Measurements from ENCODE around the gene ARL6IP5. TPM values are rescaled to one million over a fixed set of nuclear protein-coding genes. Genes with fewer than 3 reads are reported as not detected.

Gene ARL6IP5
- total and polyA plus RNA-seq, 2 of the 13 experiments (the other 11 are each of a cell fraction or from before 2014, with no cell fraction given) = 23.7 to 29.6 TPM

DNA sequence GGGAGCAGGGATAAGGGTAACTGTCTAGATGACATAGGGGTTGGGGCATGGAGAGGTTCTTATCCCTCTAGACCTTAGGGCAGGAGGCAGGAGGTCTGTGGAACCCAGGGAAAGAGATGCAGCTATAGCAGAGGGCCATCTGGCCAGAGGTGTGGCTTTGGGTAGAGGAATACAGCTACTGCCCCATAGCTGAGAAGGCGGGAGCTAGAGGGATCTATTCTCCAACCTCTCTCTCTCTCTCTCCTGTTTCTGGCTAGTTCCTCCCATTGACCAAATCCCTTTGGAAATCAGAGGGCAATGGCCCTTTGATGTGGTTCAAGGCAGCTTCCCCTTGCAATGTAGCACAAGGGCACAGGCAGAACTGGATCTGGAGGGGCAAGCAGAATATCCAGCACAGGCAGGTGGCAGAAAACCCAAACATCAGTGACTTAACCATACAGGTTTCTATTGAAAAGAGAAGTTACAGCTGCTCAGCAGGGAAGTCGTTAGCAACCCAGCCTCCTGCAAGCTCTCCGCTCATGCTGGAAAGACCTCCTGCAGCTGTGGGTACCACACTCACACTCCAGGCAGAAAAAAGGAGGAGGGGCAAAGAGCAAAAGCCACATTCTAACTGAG is 60.0 kb downstream of the ARL6IP5 start:
- Histone ChIP-seq H3K4me2 (ENCODE audit: low read depth, low read length) (no peak overlapping the region), H3K9me3 (ENCODE audit: low read length) (no peaks in the 10 kb centered on the region), H3K27me3 (ENCODE audit: control insufficient read depth in 1 of 2, insufficient read depth in 2 of 2, low read length in 2 of 2) (no peaks in the 10 kb centered on the region; a peak in 1 of 5 replicates), H3K9ac (ENCODE audit: insufficient read depth, low read depth, low read length) (no peak overlapping the region), H3K4me3 (replicated peaks in 1 of 3; ENCODE audit: insufficient read depth in 1 of 3, low read depth in 2 of 3, low read length in 3 of 3) (no peak overlapping the region), H3K36me3 (replicated peaks in 1 of 2; ENCODE audit: control insufficient read depth in 1 of 2, insufficient read depth in 2 of 2, low read length in 2 of 2) (no peaks in the 10 kb centered on the region), H3K27ac (ENCODE audit: extremely low read length, insufficient read depth, low read length) (no peak overlapping the region), H2AFZ (ENCODE audit: low read length) (no peak overlapping the region), H3K79me2 (ENCODE audit: insufficient read depth, low read length) (no peaks in the 10 kb centered on the region), H4K20me1 (ENCODE audit: insufficient read depth, low read length) (no peaks in the 10 kb centered on the region), H3K4me1 (ENCODE audit: insufficient read depth, low read length) (no peaks in the 10 kb centered on the region)
- WGBS (ENCODE audit: low lambda C conversion rate) = 8% methylated on average over 3 of the region's 3 CpGs
- BruUV-seq (replicated peaks) = no TSS peak
- in situ Hi-C loops (cut with HindIII; ENCODE audit: extremely low pct_ligation_motif_present, low pct_unique_long_range_greater_than_20kb) = no loop called here
- DNase-seq (ENCODE audit: low spot score) = no peak
- FAIRE-seq = no peak
- POLR2A ChIA-PET = no interaction called here
- ATAC-seq = no peak
- CTCF ChIA-PET (ENCODE audit: low intra/inter-chr PET ratio, low total read pairs) = no interaction called here
- intact Hi-C loops (cut with micrococcal nuclease; ENCODE audit: unreplicated experiment) = no loop called here
- TF ChIP-seq SIN3A (IDR thresholded peaks at IDR 0.05; ENCODE audit: borderline replicate concordance, low read depth, low read length) = no peak
- TF ChIP-seq, protein P1, sequence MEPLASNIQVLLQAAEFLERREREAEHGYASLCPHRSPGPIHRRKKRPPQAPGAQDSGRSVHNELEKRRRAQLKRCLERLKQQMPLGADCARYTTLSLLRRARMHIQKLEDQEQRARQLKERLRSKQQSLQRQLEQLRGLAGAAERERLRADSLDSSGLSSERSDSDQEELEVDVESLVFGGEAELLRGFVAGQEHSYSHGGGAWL (CRISPR knock-in tag; IDR thresholded peaks at IDR 0.05) = no peak
- TF ChIP-seq, protein P2, sequence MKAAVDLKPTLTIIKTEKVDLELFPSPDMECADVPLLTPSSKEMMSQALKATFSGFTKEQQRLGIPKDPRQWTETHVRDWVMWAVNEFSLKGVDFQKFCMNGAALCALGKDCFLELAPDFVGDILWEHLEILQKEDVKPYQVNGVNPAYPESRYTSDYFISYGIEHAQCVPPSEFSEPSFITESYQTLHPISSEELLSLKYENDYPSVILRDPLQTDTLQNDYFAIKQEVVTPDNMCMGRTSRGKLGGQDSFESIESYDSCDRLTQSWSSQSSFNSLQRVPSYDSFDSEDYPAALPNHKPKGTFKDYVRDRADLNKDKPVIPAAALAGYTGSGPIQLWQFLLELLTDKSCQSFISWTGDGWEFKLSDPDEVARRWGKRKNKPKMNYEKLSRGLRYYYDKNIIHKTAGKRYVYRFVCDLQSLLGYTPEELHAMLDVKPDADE (CRISPR knock-in tag; IDR thresholded peaks at IDR 0.05) = no peak
- no peak for TF ChIP-seq NFIC (IDR thresholded peaks at IDR 0.05; ENCODE audit: low read length)
- TF ChIP-seq, protein P3, sequence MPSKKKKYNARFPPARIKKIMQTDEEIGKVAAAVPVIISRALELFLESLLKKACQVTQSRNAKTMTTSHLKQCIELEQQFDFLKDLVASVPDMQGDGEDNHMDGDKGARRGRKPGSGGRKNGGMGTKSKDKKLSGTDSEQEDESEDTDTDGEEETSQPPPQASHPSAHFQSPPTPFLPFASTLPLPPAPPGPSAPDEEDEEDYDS (CRISPR knock-in tag; IDR thresholded peaks at IDR 0.05) = no peak
- TF ChIP-seq HNRNPLL (IDR thresholded peaks at IDR 0.05; ENCODE audit: low read depth, low read length, poor library complexity, severe bottlenecking) = no peak
- no peak for TF ChIP-seq ZFP82 (CRISPR knock-in tag; IDR thresholded peaks at IDR 0.05; ENCODE audit: borderline replicate concordance)
- no peak for TF ChIP-seq IKZF1 (IDR thresholded peaks at IDR 0.05)
- no peak for TF ChIP-seq HIVEP1 (CRISPR knock-in tag; IDR thresholded peaks at IDR 0.05)
- no peak for TF ChIP-seq NONO (IDR thresholded peaks at IDR 0.05)
- TF ChIP-seq NONO (CRISPR knock-in tag; conservative IDR thresholded peaks at IDR 0.05) = no peak
- TF ChIP-seq ARHGAP35 (CRISPR knock-in tag; IDR thresholded peaks at IDR 0.05; ENCODE audit: borderline replicate concordance) = no peak
- TF ChIP-seq ETV5 (CRISPR knock-in tag; IDR thresholded peaks at IDR 0.05; ENCODE audit: borderline replicate concordance) = no peak

Measured in HepG2 (cell line).